Raji (cell line): ENCODE measurements around the gene PROSER3.

Experiments
- POLR2A ChIP-seq: IDR thresholded peaks from 2 replicates; pipeline ENCODE4 v1.6.1; 2011; ENCODE audit warnings: low read depth, low read length, control low read depth; ENCODE audit not compliant: insufficient read depth

PROSER3 gene

GRCh38 chr19:35797663-35798062 lies 39.7 kb downstream of the PROSER3 start:
- no peak for TF ChIP-seq POLR2A

- no peak for TF ChIP-seq POLR2A
These were observed 43.9 kb downstream of the PROSER3 start for GRCh38 chr19:35801828-35802227.

DNA sequence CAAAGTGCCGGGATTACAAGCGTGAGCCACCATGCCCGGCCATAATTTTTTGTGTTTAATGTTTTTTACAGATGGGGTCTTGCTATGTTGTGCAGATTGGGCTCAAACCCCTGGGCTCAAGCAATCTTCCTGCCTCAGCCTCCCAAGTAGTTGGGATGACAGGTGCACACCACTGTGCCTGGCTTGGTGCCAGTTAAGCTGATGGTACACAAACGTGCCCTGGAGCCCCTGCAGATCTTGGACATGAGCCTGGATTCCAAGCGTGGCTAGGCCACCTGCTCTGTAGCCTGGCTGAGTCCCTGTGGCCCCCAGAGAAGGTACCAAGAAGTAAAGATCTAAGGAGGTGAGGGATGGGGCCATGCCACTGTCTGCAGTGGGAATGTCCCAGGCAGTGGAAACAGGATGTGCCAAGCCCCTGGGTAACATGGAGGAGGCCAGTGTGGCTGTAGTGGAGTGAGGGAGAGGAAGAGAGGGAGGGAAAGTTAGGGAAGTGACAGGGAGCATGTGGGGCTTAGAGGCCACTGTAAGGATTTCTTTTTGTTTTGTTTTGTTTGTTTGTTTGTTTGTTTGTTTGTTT lies 47.6 kb downstream of the PROSER3 start:
- no peak for TF ChIP-seq POLR2A

GRCh38 chr19:35806597-35806996 lies 48.6 kb downstream of the PROSER3 start:
- no peak for TF ChIP-seq POLR2A

DNA sequence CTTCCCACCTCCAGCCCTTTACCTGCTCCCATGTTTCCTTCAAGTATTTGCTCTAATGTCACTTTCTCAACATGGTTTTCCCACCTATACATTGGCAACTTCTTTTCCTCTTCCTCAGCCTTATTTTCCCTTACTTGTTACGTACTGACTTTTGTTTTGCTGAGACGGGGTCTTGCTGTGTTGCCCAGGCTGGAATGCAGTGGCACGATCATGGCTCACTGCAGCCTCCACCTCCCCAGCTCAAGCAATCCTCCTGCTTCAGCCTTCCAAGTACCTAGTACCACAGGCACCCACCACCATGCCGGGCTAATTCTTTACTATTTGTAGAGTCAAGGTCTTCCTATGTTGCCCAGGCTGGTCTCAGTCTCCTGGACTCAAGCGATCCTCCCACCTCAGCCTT lies 49.7 kb downstream of the PROSER3 start:
- TF ChIP-seq POLR2A: no peak

DNA sequence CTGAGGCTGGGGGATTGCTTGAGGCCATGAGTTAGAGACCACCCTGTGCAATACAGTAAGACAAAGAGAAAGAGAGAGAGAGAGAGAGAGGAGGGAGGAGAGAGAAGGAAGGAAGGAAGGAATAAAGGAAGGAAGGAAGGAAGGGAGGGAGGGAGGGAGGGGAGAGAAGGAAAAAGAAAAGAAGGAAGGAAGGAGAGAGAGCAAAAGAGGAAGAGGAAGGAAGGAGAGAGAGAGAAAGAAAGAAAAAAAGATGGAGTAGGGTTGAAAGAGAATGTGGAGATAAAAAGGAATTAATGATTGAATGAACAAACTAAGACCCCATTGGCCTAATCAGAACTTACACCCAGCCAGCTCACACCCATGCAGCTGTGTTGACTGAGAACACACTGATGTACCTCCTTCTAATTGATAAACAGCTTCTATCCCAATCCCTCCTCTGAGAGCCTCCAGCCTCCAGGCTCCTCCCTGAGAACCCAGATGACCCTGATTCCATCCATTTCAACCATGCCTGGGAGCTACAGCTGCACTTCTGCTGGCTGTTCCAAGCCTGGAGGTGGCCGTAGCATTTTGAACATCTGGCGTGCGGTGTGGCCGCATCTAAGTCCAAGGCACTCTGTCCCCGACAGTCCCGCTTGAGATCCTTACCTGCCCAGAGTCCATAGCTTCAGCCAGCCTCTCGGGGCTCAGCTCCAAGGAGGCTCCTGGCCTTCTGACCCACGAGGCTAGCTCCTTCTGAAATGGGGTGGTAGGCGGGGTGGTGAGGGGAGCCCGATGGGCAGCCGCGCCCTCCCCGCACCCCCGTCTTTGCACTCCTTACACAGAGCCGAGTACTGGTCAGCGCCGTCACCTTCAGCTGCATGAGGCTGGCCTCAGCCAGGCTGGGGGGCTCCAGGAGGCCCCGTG lies 53.6 kb downstream of the PROSER3 start:
- no peak for TF ChIP-seq POLR2A

- TF ChIP-seq POLR2A: no peak
These were observed 54.5 kb downstream of the PROSER3 start, which contains the start of gene PRODH2 for GRCh38 chr19:35812220-35813042. Gene PRODH2 (minus strand): TSS chr19:35812845. CDS start chr19:35812805, 40 bp downstream.

DNA sequence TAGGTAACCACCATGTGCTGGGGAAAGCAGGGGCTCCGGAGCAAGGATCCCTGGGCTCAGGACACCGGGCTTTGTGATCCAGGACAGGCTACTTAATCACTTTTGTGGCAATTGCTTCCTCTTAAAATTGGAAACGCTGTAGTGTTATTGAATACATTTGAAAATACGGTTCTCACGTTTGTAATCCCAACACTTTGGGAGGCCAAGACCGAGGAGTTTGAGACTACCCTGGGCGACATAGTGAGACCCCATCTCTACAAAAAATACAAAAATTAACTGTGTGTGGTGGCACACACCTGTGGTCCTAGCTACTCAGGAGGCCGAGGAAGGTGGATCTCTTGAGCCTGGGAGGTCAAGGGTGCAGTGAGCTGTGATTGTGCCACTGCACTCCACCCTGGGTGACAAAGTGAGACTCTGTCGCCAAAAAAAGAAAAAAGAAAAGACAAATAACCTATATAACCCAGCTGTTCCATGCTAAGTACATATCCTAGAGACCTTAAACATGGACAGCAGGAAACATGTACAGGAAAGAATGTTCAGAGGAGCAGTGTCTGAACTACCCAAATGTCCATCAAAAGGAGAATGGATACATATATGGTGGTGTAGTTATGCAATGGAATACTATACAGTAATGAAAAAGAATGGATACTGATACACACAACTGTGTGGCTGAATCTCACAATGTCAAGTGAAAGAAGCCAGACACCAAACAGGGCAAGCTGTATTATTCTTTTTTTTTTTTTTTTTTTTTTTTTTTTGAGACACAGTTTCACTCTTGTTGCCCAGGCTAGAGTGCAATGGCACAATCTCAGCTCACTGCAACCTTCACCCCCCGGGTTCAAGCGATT lies 55.3 kb downstream of the PROSER3 start:
- no peak for TF ChIP-seq POLR2A

- TF ChIP-seq POLR2A: no peak
These were observed 58.3 kb downstream of the PROSER3 start for GRCh38 chr19:35816262-35816661.

GRCh38 chr19:35816846-35817245 lies 58.9 kb downstream of the PROSER3 start:
- TF ChIP-seq POLR2A: no peak

- TF ChIP-seq POLR2A: no peak
These were observed 60.5 kb downstream of the PROSER3 start for GRCh38 chr19:35818445-35818844.
